HG03060 (cell line): ENCODE data around the gene FBXO36.
"Not testable (repeated sequence)": the region's sequence is repeated elsewhere in the genome, so short reads cannot be mapped to it uniquely, and the experiment has no call there.

Experiments used
- ATAC-seq: cut with Tn5 transposase; IDR thresholded peaks from one replicate; pipeline ENCODE4 v1.9.1; 2021; ENCODE audit warnings: low read depth, moderate number of reproducible peaks; ENCODE audit not compliant: unreplicated experiment

The FBXO36 gene, protein sequence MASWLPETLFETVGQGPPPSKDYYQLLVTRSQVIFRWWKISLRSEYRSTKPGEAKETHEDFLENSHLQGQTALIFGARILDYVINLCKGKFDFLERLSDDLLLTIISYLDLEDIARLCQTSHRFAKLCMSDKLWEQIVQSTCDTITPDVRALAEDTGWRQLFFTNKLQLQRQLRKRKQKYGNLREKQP

DNA sequence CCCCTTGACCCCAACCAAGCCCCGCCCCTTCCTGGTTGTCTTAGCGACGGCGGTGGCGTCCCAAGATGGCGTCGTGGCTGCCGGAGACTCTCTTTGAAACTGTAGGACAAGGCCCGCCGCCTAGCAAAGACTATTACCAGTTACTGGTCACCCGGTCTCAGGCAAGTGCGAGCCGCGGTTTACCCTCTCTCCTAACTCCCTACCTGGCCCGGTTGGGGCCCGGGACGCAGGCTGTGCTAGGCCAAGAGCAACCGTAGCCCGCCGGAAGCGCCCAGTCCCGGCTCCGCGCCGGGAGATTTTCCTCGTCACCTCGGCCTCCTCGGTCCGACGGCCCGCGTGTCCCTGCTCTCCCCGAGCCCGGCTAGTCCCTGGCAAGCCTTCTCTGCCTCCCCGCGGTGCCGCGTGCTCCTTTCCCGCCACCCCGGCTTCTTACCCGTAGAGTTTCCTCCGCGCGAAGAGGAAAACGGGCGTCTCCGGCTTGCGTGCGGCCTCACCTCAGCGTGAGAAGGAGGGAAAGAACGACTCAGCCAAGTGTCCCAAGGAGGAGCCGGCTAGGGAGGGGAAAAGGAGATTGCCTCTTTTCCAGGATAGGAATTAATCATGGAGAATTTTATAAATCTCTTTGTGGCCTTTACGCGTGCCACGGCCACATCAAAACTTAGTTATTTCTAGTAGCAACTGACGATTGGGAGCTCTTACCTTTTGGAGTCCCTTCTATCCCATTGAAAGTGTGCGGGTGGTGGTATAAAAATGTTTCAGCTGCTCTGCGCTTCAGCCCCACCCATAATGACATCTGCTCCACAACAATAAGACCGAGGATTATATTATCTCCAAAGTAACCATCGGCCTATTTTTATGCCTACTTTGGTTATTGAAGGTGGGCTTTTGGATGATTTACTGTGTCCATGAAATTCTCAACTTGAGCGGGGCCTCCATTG lies at the start of gene FBXO36:
TSS of gene FBXO36 (plus strand) at position 55 of the 938 bp plus-strand sequence. CDS start at position 66, 11 bp downstream.
- peak; percentile 51 for ATAC-seq

DNA sequence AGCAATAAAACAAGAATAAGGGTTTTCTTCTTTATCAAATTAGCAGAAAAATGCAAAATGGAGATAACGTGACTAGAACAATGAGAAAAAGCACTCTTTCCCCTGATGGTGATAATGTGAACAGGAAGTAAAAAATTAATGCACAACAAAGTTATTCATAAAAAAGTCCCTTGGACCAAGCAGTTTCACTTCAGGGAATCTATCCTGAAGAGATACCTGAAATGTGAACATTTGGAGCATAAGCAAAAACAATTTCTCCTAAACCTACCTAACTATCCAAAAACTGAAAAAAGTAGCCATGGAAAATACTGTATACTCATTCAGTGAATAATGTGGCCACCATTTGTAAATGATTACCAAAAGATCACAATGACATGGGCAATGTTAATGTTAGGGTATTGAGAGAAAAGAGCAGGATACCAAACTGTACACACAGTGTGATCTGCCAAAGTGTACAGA lies 49.2 kb upstream of the FBXO36 start:
- peak; percentile 90 for ATAC-seq

DNA sequence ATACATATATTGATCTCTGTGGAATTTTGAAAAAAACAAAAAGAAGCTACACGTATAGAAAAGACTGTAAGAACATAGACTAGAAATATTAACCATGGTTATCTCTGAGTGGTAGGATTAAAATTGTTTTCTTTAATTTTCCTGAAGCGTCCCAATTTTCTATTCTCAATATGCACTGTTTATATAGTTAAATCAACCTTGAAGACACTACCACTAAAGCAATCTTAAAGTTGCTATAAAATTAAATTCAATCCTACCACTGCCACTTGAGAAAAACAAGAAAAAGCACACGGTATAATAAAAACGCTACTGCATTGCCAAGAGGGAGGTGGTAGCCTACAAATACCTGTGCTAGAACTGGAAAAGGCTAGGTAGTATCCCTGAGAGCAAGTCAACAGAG lies 47.7 kb upstream of the FBXO36 start:
- ATAC-seq: no peak

DNA sequence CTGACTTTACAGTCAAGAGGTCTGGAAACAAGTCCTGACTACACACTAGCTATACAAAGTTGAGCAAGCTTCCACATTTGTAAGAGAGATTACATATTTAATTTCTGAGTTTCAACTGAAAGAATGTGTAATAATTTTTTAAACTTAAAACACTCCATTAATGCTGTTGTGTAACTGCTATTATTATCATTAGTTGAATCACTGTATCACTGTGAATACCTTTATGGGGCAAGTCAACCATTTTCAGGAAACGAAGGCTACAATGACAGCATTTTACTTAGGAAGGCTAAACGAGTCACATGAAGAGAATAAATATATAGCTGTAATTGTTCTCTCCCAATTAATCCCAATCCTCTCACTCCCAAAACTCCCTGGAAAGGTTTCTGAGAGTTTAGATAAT lies 46.8 kb upstream of the FBXO36 start:
- no peak for ATAC-seq

DNA sequence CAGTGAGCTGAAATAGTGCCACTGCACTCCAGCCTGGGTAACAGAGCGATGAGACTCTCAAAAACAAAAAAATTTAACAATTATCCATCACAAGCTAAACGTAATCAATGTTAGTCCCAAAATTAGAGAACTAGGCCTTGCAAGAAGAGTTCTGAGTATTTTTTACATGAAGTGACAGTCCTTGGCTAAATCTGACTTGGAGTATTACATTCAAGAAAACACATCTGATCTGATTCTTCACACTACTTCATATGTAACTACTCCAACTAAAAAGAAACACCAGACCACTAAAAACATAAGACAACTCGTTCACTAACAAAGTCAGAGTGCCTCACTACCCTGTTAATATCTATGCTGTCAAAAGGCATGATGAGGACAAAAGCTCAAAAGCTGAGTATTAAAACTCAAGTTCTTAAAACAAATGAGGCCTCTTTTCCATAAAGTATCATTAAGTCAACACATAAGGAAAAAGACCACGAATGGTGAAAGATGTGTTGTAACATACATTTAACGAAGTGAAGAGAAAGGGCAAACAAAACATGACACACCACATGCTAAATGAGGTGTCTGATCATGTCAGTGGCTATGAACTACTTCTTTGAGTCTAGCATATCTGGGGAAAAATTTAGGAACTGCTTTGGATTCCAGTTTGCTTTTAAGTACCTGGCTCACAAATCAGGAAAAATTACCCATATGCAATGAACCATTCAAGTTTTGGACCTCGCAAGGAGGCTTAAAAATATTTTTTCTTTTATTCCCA lies 42.9 kb upstream of the FBXO36 start:
- no peak for ATAC-seq

DNA sequence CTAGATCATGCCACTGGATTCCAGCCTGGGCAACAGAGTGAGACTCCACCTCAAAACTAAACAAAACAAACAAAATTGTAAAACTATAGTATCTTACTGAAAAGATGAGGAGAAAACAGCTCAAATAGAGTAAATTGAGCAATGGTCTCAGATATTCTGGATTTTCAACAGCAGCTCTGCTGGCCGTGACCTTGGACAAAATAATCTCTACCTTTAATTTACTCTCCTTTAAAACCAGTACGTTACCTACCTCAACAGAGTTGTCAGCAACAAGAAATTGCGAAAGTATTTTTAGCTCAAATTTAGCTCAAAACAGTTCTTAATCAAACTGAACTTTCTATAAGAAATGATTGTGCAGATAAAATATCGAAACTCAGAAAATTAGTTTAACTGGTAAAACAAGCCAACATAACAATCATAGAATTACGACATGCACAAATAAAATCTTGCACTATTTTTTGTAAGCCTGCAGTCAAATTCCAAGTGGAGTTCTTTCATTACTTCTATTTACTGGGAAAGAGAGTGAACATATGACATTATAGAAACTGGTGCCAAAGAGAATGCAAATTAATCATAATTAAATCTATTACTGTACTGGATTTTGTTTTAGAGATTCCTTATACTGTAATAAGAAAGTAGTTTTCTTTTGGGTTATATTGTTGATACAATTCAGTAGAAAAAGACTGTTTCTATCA lies 41.3 kb upstream of the FBXO36 start:
- ATAC-seq: no peak

DNA sequence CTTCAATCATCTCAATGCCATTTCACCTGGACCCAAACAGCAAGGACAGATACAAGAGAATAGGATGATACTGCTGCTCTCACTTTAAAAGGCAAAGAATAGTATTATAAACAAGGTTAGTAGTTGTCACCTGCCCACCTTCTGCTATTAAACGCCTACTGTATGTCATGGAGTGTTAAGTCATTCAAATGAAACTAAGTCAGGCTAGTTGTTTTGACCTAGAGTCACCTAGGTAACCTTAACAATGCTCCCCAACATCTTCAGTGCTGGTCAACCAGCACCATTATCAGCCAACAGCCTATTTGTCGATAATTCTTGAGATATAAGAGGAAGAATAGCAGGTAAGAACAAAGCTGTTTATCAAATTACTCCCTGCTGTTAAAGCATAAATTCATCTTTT lies 39.7 kb upstream of the FBXO36 start:
- ATAC-seq: no peak

DNA sequence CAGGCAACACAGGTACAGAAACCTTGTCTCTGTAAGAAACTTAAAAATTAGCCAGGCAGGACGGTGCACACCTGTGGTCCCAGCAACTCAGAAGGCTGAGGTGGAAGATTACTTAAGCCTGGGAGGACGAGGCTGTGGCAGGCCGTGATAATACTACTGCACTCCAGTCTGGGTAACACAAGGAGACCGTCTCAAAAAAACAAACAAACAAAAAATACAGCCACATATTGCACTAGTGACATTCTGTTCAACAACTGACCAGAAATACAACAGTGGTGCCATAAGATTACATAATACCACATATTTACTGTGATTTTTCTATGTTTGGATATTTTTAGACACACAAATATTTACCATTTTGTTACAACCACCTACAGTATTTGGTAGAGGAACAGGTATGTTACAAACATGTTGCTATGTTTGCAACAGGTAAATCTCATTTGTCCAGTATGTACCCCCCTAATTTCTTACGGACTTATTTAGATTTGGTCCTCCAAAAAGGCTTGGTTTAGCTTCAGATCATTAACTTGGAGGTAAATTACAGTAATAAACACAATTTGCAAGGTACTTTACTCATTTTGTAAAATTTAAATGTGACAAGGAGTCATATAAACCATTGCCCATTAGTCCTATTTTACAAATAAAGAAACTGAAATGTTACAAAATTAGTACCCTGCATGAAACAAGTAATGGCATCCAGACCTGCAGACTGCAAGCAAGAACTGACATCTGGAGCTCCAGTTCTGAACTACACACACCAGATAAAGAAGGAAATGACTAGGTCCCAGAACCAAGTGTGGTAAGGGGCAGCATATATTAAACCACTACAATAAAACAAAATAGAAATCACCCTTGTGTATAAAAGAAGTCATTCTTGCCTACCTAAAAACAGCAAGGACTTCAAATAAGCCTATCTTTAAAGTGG lies 37.3 kb upstream of the FBXO36 start:
- peak; percentile 65 for ATAC-seq

DNA sequence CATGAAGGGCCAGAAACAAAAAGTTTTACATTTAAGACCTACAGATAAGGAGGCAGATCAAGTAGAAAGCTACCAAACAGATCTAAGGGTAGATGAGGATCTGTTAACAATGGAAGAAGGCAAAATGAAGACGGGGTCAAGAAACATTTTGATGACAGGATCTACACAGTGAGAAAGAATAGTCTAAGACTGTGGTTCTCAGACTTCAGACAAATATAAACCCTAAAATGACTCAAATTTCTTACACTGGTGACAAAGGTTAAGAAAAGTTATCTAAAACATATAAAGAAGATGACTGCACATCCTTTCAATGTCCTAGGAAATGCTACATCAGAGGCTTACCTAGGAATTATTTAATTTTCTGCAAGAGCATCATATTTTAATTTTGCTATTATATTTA lies 34.9 kb upstream of the FBXO36 start:
- ATAC-seq: no peak

DNA sequence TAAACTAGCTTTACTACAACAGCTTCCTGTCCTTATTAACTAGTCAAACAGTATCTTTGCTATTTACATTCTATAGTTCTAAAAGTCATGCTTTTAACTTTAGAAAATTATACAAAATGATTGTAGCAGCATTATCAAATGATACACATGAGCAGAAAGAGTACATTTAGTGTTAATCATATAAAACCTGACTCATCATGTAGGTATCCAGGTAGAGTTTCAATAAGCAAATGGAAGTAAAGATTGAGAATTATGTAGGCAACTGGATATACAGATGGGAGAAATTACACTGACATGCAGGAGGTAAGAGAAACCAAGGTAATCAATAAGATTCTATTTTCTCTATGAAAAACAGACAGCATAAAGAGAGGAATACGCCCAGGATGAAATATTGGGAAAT lies 34.3 kb upstream of the FBXO36 start:
- ATAC-seq: no peak

DNA sequence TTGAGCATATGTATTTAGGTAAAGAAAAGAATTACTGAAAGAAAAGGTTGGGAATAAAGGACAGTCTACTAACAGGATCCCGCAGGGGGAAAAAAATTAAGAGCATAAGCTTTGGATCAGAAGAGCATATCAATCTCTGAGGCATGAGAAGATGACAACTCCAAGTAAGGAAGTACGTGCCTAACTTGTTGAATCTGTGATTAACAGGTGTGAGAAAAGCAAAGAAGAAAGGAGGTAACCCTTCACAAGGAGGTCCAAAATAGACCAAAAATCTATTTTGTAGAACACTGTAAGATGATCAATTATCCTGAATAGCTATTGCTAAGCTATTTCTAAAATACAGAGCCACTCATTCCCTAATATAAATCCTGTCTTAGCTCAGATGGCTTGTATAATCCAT lies 33.3 kb upstream of the FBXO36 start:
- no peak for ATAC-seq

DNA sequence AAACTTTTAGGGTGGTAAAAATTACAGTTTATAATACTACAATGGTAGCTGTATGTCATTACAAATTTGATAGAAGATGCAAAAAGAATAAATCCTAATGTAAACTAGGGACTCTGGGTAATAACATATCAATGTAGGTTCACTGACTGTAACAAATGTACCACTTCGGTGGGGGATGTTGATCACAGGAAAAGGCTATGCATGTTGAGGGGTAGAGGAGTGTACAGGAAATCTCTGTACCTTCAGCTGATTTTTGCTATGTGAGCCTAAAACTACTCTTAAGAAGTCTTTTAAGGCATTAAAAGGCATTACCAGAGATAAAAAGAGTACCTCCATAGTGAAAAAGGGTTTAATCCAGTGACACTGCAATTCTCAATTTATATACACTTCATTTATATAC lies 25.4 kb upstream of the FBXO36 start:
- no peak for ATAC-seq

DNA sequence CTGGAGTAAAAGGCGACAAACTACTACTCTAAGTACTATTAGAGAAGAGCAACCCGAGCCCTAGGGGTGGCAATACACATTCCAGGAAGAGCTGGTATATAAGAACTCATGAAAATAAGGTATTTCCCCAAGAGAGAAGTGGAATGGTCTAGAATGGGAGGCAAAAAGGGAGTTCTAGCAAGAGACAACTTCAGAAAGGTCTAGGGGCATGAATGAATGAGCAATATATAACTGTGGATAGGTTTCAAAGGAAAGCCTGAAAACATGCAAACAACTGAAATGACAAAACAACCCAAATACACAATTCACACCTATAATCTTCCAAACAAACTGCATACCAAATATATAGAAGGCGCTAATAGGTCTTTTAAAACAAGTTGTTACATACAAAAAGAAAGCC lies 22.7 kb upstream of the FBXO36 start:
- ATAC-seq: no peak

DNA sequence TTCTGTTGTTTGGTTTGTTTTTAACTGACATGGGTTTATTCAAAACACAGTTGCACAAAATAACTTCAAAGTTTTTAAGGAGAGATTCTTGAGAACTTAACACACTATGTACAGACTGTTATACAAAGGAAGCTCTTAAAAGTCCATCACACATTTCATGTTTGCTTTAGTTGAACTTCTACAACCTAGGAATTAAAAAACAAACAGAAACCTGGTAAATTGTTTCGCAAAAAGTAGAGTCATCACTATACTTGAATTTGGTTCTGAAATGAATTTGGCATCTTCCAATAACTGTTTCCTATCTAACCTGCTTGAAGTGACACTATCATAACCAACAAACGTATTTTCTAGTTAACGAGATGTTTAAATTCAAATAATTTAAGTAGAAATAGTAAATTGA lies 22.3 kb upstream of the FBXO36 start:
- no peak for ATAC-seq

DNA sequence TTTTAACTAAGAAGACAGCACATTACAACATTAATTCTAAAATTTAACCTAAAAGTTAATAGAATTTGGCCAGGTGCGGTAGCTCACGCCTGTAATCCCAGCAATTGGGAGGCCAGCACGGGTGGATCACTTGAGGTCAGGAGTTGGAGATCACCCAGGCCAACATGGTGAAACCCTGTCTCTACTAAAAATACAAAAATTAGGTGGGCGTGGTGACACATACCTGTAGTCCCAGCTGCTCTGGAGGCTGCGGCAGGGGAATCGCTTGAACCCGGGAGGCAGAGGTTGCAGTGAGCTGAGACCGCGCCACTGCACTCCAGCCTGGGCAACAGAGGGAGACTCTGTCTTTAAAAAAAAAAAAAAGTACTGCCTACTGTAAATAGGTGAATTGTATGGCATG lies 21.8 kb upstream of the FBXO36 start:
- ATAC-seq: not testable (repeated sequence)

DNA sequence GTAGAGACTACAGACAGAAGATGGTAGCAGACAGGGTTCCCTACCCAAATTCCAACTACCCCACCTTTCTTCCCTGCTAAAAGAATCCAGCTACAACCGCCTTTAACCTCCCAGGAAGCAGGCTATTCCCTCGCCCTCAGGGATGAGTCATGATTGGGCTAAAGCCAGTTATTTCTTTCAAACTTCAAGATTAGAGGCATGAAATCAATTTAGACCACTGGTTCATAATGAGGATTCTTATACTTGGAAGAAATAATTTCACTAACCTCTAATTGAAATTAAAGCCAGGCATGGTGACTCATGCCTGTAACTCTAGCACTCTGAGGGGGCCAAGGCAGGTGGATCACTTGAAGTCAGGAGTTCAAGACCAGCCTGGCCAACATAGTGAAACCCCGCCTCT lies 20.5 kb upstream of the FBXO36 start:
- ATAC-seq: no peak

DNA sequence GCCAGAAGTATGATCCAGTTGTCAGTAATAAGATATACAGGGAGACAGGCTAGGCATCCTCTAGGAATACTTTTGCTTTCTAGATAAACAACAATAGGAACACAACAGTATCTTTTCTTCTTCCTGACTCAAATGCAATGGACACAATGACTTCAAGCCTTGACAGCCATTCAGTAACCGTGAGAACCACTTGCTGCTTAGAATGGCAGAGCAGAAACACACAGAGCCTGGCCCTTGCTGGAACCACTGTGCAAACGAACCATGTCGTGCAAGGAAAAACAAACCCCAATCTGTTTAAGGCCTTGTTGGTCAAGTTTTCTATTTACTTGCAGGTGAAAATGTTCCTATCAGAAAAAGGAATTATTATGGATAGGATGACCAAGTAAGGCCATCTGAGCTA lies 19.3 kb upstream of the FBXO36 start:
- no peak for ATAC-seq

DNA sequence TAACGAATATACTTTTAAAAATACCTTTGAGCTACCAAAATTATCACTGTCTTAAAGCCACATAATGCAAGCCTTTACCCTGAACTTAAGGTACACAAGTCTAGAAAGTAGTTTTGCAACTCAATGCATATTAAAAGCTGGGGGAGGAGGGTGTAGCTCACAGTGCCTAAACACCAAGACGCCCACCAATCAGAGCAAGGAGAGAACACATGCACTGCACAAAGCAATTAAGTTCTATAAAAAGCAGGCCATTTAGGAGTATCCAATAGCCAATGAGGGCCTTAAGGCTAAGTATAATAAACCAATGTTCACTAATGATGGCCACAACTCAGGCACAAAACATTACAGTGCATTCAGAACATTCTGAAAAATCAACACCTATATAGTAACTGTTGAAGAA lies 16.7 kb upstream of the FBXO36 start:
- ATAC-seq: no peak

DNA sequence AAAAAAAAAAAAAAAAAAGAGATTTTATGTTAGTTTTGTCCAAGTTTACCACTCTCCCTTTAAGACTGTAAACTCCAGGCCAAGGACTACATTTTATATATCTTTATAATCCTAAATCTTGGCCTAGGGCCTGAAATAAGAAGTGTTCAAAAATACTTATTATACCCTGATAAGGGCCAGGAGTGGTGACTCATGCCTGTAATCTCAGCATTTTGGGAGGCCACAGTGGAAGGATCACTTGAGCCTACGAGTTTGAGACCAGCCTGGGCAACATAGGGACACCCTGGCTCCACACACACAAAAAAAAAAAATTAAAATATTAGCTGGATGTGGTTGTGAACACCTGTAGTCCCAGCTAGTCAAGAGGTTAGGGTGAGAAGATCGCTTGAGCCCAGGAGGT lies 13.2 kb upstream of the FBXO36 start:
- no peak for ATAC-seq
